HG03064 (cell line): Measurements from ENCODE around the gene PCSK2.

Experiments
- ATAC-seq: cut with Tn5 transposase; IDR thresholded peaks from one replicate; pipeline ENCODE4 v1.9.1; 2021; ENCODE audit warnings: low read depth; ENCODE audit not compliant: unreplicated experiment

The PCSK2 gene

GRCh38 chr20:17524560-17524959 lies 297.7 kb downstream of the PCSK2 start:
- ATAC-seq = no peak

GRCh38 chr20:17525132-17525531 lies 298.3 kb downstream of the PCSK2 start:
- ATAC-seq = no peak

DNA sequence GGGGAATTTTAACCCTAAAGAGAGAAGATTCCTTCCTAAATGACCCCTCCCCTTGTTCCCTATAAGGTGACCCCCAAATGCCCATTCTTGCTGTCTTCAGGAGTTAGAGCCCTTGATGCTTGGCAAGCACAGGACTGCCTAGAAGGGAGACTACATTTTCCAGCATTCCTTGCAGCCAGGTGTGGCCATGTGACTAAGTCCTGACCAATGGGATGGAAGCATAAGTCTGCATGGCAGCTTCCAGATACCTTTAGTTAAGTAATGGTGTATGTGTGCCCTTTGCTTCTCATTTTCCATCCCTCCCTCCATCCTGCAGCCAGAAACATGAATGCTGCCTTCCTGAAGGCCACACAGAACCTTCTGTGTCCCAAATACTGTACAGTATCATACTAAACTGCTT lies 298.8 kb downstream of the PCSK2 start:
- no peak for ATAC-seq

DNA sequence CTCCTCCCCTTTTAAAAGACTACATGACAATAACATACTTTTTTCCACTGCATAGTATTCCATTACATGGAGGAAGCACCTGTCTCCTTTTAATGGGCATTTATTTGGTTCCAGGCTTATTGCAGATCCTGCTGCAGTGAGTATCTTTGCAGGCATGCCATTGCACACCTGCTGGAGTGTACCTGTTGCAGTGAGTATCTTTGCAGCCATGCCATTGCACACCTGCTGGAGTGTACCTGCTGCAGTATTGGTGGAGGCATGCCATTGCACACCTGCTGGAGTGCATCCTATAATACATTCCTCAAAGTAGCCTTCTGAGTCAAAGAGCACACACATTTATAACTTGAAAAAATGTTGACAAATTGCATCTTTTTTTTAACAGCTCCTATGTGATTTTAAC lies 302.7 kb downstream of the PCSK2 start:
- ATAC-seq = no peak

DNA sequence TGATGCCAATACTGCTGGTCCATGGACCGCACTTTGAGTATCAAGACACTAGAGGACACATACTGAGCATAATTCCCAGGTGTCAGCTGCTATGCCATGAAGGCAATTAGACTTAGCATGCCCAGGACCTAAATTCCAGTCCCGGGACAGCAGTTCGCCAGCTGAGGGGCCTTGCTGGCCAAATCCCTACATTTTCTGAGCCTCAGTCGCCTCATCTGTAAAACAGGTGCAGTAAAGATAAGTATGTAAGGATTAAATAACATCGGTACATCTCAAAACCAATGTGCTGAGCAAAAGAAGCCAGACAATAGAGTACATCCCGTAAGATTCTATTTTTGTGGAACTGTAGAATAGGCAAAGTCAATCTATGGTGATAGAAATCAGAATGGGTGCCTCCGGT lies 303.3 kb downstream of the PCSK2 start:
- ATAC-seq = no peak

DNA sequence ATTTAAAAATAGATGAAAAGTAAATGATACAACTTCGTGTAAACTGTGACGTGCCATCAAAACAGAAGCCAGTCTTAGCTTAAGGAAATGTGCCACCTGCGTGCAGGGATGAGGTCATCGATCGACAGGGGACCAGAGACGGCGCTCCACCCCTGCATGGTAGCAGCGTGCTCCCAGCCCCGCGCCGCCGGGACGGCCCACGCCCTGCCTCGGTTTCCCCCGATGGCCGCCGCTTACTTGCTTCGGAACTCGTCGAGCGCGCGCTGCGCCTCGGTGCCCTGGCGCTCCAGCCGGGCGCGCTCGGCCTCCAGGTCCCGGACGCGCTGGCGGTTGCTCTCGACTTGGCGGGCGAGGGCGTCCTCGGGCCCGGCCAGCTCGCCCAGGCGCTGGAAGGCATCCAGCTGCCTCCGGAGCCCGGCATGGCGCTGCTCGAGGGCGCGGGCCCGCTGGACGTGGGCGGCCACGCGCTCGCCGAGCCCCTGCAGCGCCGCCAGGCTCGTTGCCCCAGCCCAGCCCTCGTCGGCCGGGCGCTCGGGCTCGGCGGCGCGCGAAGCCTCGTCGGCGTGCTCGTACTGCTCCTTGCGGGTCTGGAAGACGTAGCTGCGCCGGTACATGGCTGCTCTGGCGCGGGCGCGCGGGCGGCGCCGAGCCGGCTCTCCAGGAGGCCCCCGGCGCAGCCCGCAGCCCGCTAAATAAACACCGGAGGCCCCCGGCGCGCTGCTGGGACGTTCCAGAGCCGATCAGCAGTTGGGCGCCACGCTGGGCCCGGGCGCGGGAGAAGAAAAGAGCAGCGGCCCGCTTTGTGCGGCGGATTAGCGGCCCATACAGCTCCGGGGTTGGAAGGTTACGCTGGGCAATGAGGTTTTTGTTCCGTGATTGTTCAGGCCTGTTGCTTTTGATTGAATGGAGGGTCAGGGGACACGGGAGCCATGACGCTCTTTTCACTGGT lies 304.1 kb downstream of the PCSK2 start, which contains the start of gene BFSP1:
BFSP1 (minus strand) TSS at position 664 of the 949 bp plus-strand sequence; CDS start at position 614, 50 bp downstream.
- ATAC-seq = no peak

GRCh38 chr20:17531665-17532025 lies 304.8 kb downstream of the PCSK2 start:
- no peak for ATAC-seq

DNA sequence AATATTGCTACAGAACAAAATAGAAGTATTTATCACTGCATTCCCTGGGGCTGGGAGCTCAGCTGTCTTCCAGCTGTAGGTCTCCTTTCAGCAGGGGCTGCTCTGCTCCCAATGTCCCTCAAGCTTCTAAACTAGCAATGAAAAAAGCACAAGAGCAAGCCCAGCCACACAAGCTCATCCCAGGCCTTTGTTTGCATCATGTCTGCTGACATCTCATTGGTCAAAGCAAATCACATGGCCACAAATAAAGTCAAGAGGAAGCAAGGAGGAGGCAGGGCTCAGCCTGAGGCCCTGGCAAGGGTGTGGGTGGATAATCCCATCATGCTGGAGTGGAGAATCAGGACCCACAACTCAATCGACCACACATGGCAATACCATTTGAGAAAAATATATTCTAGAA lies 306.6 kb downstream of the PCSK2 start:
- no peak for ATAC-seq

- ATAC-seq = no peak
These were observed 307.2 kb downstream of the PCSK2 start for GRCh38 chr20:17534077-17534476.
